Prostate gland (tissue), 2 donors: ENCODE data around the gene GATAD2B. TPM values are rescaled to one million over a fixed set of nuclear protein-coding genes. Genes with fewer than 3 reads are reported as not detected.
A peak's percentile ranks its signal among the peaks of the same experiment; 100 is the strongest.

Experiments
- DNase-seq: peaks from one replicate; pipeline ENCODE4 v3.0.0-alpha.2; 2019; ENCODE audit warnings: low spot score
- H3K27ac ChIP-seq, 2 donors: fragments of 200-600 bp; sonication (generic); 2 replicates each; pipeline ENCODE4 v1.5.1; 2017 to 2019
- H3K27me3 ChIP-seq: fragments of 200-600 bp; sonication (generic); replicated peaks from 2 replicates; pipeline ENCODE4 v1.5.1; 2019; ENCODE audit not compliant: insufficient read depth
- H3K36me3 ChIP-seq, 2 donors: fragments of 200-600 bp; sonication (generic); 1 replicate in 1 of 2; 2 replicates in 1 of 2; pipeline versions ENCODE4 v1.5.1 to v1.8.1; 2017 to 2019
- H3K4me1 ChIP-seq: fragments of 200-600 bp; sonication (generic); replicated peaks from 2 replicates; pipeline ENCODE4 v1.5.1; 2019
- H3K4me3 ChIP-seq, 2 donors: fragments of 200-600 bp; sonication (generic); 2 replicates each; pipeline ENCODE4 v1.5.1; 2017 to 2019
- H3K9me3 ChIP-seq: fragments of 200-600 bp; sonication (generic); 2 replicates; pipeline ENCODE4 v1.5.1; 2017
- CTCF ChIP-seq, 4 experiments: fragments of 200-600 bp in 2 of 4; fragments of 450-650 bp in 2 of 4; sonication (generic) in 2 of 4; IDR thresholded peaks; 1 replicate in 3 of 4; 2 replicates in 1 of 4; pipeline ENCODE4 v1.5.1; 2016 to 2019; ENCODE audit warnings: antibody characterized with exemption in 4 of 4, mild to moderate bottlenecking in 2 of 4, moderate library complexity in 2 of 4
- POLR2A ChIP-seq: fragments of 450-650 bp; IDR thresholded peaks from one replicate; pipeline ENCODE4 v1.6.1; 2016; ENCODE audit warnings: antibody characterized with exemption, mild to moderate bottlenecking
- POLR2AphosphoS5 ChIP-seq: sonication (generic); formaldehyde crosslinking; IDR thresholded peaks from one replicate; pipeline ENCODE4 v1.6.1; 2017; ENCODE audit warnings: antibody characterized with exemption
- WGBS: methylation state at CpG from one replicate; pipeline ENCODE4 v1.1.5; 2018; 5-methylcytosine and 5-hydroxymethylcytosine counted together
- intact Hi-C: fragments of 100-400 bp; cut with DNase I; formaldehyde crosslinking; loops from one replicate; pipeline ENCODE4 v1.14.2; 2022
- total RNA-seq, 2 donors: library from RNA; depleted of rRNA; stranded (reverse); fragments of >200 nt; gene quantifications; one replicate each; pipeline ENCODE4 v1.1.0, GENCODE V29; 2016

GATAD2B gene
- total RNA-seq, 2 donors from 2014 or later = 24.5 to 29.7 TPM

- WGBS = 2% methylated on average over 8 of the region's 8 CpGs
- Histone ChIP-seq H3K27ac (peak overlapping the region; percentile 97), H3K36me3 (no peaks in the 10 kb centered on the region), H3K4me3 (peak overlapping the region; percentile 60 to 65), H3K27me3 (no peaks in the 10 kb centered on the region), H3K9me3 (no peaks in the 10 kb centered on the region), H3K4me1 (peaks cover 4% of the 10 kb centered on the region)
- DNase-seq = peak; percentile 89
- intact Hi-C loops = no loop called here
- no peak for TF ChIP-seq POLR2AphosphoS5
- TF ChIP-seq POLR2A = peak; percentile 58
Measured at GRCh38 chr1:153968000-153968363, 45.2 kb upstream of the GATAD2B start.

GRCh38 chr1:153967107-153967999, 44.6 kb upstream of the GATAD2B start, which contains the start of gene CREB3L4:
CREB3L4 (plus strand) TSS chr1:153967902; CDS start chr1:153968526, 624 bp downstream.
- under 1% methylated on average over 60 of the region's 60 CpGs for WGBS
- peak; percentile 94 for DNase-seq
- Histone ChIP-seq H3K36me3 (no peaks in the 10 kb centered on the region), H3K4me3 (peak within 1 kb of the TSS; percentile 60 to 65), H3K4me1 (peaks cover 4% of the 10 kb centered on the region), H3K9me3 (no peaks in the 10 kb centered on the region), H3K27me3 (no peaks in the 10 kb centered on the region), H3K27ac (peak within 1 kb of the TSS; percentile 97)
- intact Hi-C loops = no loop called here
- TF ChIP-seq POLR2A (peak; percentile 89), POLR2AphosphoS5 (peak; percentile 89), CTCF (IDR thresholded peaks at IDR 0.05) (peak in 2 of 4 experiments; percentile 41 to 45)

GRCh38 chr1:153963850-153964331, 41.1 kb upstream of the GATAD2B start:
- H3K27ac ChIP-seq = peak overlapping the region; percentile 95 to 97
- under 1% methylated on average over 22 of the region's 22 CpGs for WGBS
- peaks cover 4% of the 10 kb centered on the region for H3K4me1 ChIP-seq
- no peaks in the 10 kb centered on the region for H3K9me3 ChIP-seq
- intact Hi-C loops = no loop called here
- H3K27me3 ChIP-seq = no peaks in the 10 kb centered on the region
- peak; percentile 58 for DNase-seq
- TF ChIP-seq POLR2AphosphoS5 (no peak), POLR2A (no peak), CTCF (IDR thresholded peaks at IDR 0.05) (peak in 1 of 4 experiments; percentile 9)
- H3K36me3 ChIP-seq = no peaks in the 10 kb centered on the region
- peak overlapping the region; percentile 61 to 78 for H3K4me3 ChIP-seq

- peaks cover 4% of the 10 kb centered on the region for H3K4me1 ChIP-seq
- under 1% methylated on average over 48 of the region's 54 CpGs for WGBS
- no peak for TF ChIP-seq CTCF (IDR thresholded peaks at IDR 0.05)
- TF ChIP-seq POLR2AphosphoS5 = peak; percentile 95
- TF ChIP-seq POLR2A = peak; percentile 83
Measured at GRCh38 chr1:153963030-153963849, 40.5 kb upstream of the GATAD2B start, which contains the start of gene SLC39A1. SLC39A1 (minus strand) TSS chr1:153963537; CDS start chr1:153962715, 822 bp downstream.

More at GRCh38 chr1:153963030-153963849, 40.5 kb upstream of the GATAD2B start, which contains the start of gene SLC39A1:
- Histone ChIP-seq H3K9me3 (no peaks in the 10 kb centered on the region), H3K4me3 (peak within 1 kb of the TSS; percentile 61 to 78), H3K27me3 (no peaks in the 10 kb centered on the region), H3K27ac (peak within 1 kb of the TSS; percentile 95 to 97), H3K36me3 (no peaks in the 10 kb centered on the region)
- DNase-seq = peak; percentile 99
- intact Hi-C loops = no loop called here
